ENCODE results near the gene EFNB3. TPM values are rescaled to one million over a fixed set of nuclear protein-coding genes. Genes with fewer than 3 reads are reported as not detected.

The EFNB3 gene
- total RNA-seq, 2 experiments from 2014 or later = not detected

GRCh38 chr17:7701681-7702080, 3.3 kb upstream of the EFNB3 start:
- Mint-ChIP-seq H3K36me3 (ENCODE audit: low read depth) (peaks cover 31% of the 10 kb centered on the region), H3K27ac (no peak overlapping the region), H3K27me3 (peaks cover 26% of the 10 kb centered on the region), H3K4me1 (peaks cover 14% of the 10 kb centered on the region), H3K9me3 (ENCODE audit: low read depth) (no peaks in the 10 kb centered on the region), H3K4me3 (no peak overlapping the region)
- ATAC-seq (no peak), DNase-seq (no peak)
- CTCF ChIA-PET = interaction anchor here (0.5 to 1.6 kb wide), 3 partner anchors 11 to 1882 kb away, joined by 3 to 4 read pairs (median 3); partner anchors contain the start of gene TP53
- intact Hi-C loops (cut with DNase I, micrococcal nuclease) = no loop called here
- POLR2A ChIA-PET = no interaction called here

- ATAC-seq (no peak), DNase-seq (no peak)
- Mint-ChIP-seq H3K9me3 (ENCODE audit: low read depth) (no peaks in the 10 kb centered on the region), H3K27me3 (peaks cover 34% of the 10 kb centered on the region), H3K36me3 (ENCODE audit: low read depth) (peaks cover 26% of the 10 kb centered on the region), H3K27ac (no peak overlapping the region), H3K4me3 (no peak overlapping the region), H3K4me1 (peaks cover 14% of the 10 kb centered on the region)
- intact Hi-C loops (cut with DNase I, micrococcal nuclease) = no loop called here
- ChIA-PET POLR2A (interaction anchor here (0.6 to 1.5 kb wide), 5 partner anchors 15 to 251 kb away, joined by 3 to 7 read pairs (median 4); partner anchors contain the start of gene TP53), CTCF (interaction anchor here (0.5 kb wide), 1 partner anchor 102 kb away, joined by 3 read pairs; no protein-coding TSS in a partner anchor)
Observed at GRCh38 chr17:7702776-7703175, 2.2 kb upstream of the EFNB3 start.

GRCh38 chr17:7703584-7704479, 1.2 kb upstream of the EFNB3 start:
- H3K27me3 Mint-ChIP-seq = peaks cover 40% of the 10 kb centered on the region
- H3K36me3 Mint-ChIP-seq (ENCODE audit: low read depth) = peaks cover 20% of the 10 kb centered on the region
- H3K27ac Mint-ChIP-seq = no peak overlapping the region
- POLR2A ChIA-PET = interaction anchor here (0.6 to 1.5 kb wide), 6 partner anchors 15 to 252 kb away, joined by 3 to 7 read pairs (median 4); partner anchors contain the start of genes TP53 and WRAP53
- H3K4me1 Mint-ChIP-seq = peaks cover 14% of the 10 kb centered on the region
- peak; percentile 53 for ATAC-seq
- H3K9me3 Mint-ChIP-seq (ENCODE audit: low read depth) = no peaks in the 10 kb centered on the region
- H3K4me3 Mint-ChIP-seq = no peak overlapping the region
- peak; percentile 36 for DNase-seq
- intact Hi-C loops (cut with DNase I, micrococcal nuclease) = no loop called here
- CTCF ChIA-PET = interaction anchor here (0.5 to 4.8 kb wide), 2 partner anchors 15 to 101 kb away, joined by 3 to 25 read pairs; partner anchors contain the start of genes TP53 and WRAP53

GRCh38 chr17:7705269-7706255, 560 bp downstream of the EFNB3 start:
- no peak for ATAC-seq
- Mint-ChIP-seq H3K4me3 (no peak overlapping the region), H3K36me3 (ENCODE audit: low read depth) (peaks cover 16% of the 10 kb centered on the region), H3K4me1 (peaks cover 20% of the 10 kb centered on the region), H3K27ac (no peak overlapping the region), H3K27me3 (peaks cover 51% of the 10 kb centered on the region), H3K9me3 (ENCODE audit: low read depth) (no peaks in the 10 kb centered on the region)
- no peak for DNase-seq
- intact Hi-C loops (cut with DNase I, micrococcal nuclease) = no loop called here
- POLR2A ChIA-PET = interaction anchor here (0.8 to 1.4 kb wide), 2 partner anchors 17 to 221 kb away, joined by 4 read pairs; partner anchors contain the start of gene WRAP53
- CTCF ChIA-PET = interaction anchor here (0.6 to 4.8 kb wide), 4 partner anchors 16 to 660 kb away, joined by 3 to 25 read pairs (median 3); partner anchors contain the start of genes ATP1B2, TP53 and WRAP53

GRCh38 chr17:7706631-7707354, 1.8 kb downstream of the EFNB3 start:
- H3K36me3 Mint-ChIP-seq (ENCODE audit: low read depth) = peaks cover 8% of the 10 kb centered on the region
- H3K9me3 Mint-ChIP-seq (ENCODE audit: low read depth) = no peaks in the 10 kb centered on the region
- ATAC-seq (no peak), DNase-seq (no peak)
- H3K4me3 Mint-ChIP-seq = no peak overlapping the region
- H3K4me1 Mint-ChIP-seq = peaks cover 23% of the 10 kb centered on the region
- POLR2A ChIA-PET = interaction anchor here (0.8 kb wide), 1 partner anchor 20 kb away, joined by 6 read pairs; no protein-coding TSS in a partner anchor
- CTCF ChIA-PET = interaction anchor here (0.7 to 4.8 kb wide), 4 partner anchors 18 to 698 kb away, joined by 3 to 25 read pairs (median 3); partner anchors contain the start of genes TP53 and WRAP53
- H3K27ac Mint-ChIP-seq = no peak overlapping the region
- intact Hi-C loops (cut with DNase I, micrococcal nuclease) = no loop called here
- H3K27me3 Mint-ChIP-seq = peaks cover 59% of the 10 kb centered on the region

- H3K27ac Mint-ChIP-seq = no peak overlapping the region
- intact Hi-C loops (cut with DNase I, micrococcal nuclease) = no loop called here
- CTCF ChIA-PET = interaction anchor here (0.7 to 4.8 kb wide), 4 partner anchors 18 to 697 kb away, joined by 3 to 25 read pairs (median 3); partner anchors contain the start of genes TP53 and WRAP53
Observed at GRCh38 chr17:7707446-7707845, 2.4 kb downstream of the EFNB3 start.

GRCh38 chr17:7707858-7708750, 3.1 kb downstream of the EFNB3 start:
- peaks cover 64% of the 10 kb centered on the region for H3K27me3 Mint-ChIP-seq
- H3K9me3 Mint-ChIP-seq (ENCODE audit: low read depth) = no peaks in the 10 kb centered on the region
- H3K4me1 Mint-ChIP-seq = peaks cover 23% of the 10 kb centered on the region
- no peak overlapping the region for H3K4me3 Mint-ChIP-seq
- DNase-seq (no peak), ATAC-seq (no peak)
- no peak overlapping the region for H3K27ac Mint-ChIP-seq
- intact Hi-C loops (cut with DNase I, micrococcal nuclease) = no loop called here
- no peaks in the 10 kb centered on the region for H3K36me3 Mint-ChIP-seq (ENCODE audit: low read depth)
- CTCF ChIA-PET = interaction anchor here (0.8 to 4.8 kb wide), 3 partner anchors 19 to 282 kb away, joined by 3 to 25 read pairs (median 4); partner anchors contain the start of genes TP53 and WRAP53
- POLR2A ChIA-PET = no interaction called here

More at GRCh38 chr17:7707446-7707845, 2.4 kb downstream of the EFNB3 start:
- H3K27me3 Mint-ChIP-seq = peaks cover 59% of the 10 kb centered on the region
- no peak overlapping the region for H3K4me3 Mint-ChIP-seq
- no peak for ATAC-seq
- H3K9me3 Mint-ChIP-seq (ENCODE audit: low read depth) = no peaks in the 10 kb centered on the region
- POLR2A ChIA-PET = interaction anchor here (0.8 kb wide), 1 partner anchor 21 kb away, joined by 6 read pairs; no protein-coding TSS in a partner anchor
- peaks cover 3% of the 10 kb centered on the region for H3K36me3 Mint-ChIP-seq (ENCODE audit: low read depth)
- no peak for DNase-seq
- H3K4me1 Mint-ChIP-seq = peaks cover 23% of the 10 kb centered on the region

GRCh38 chr17:7709031-7709430, 4.0 kb downstream of the EFNB3 start:
- Mint-ChIP-seq H3K9me3 (ENCODE audit: low read depth) (no peaks in the 10 kb centered on the region), H3K4me3 (no peak overlapping the region), H3K27ac (no peak overlapping the region), H3K36me3 (ENCODE audit: low read depth) (no peaks in the 10 kb centered on the region), H3K4me1 (peaks cover 20% of the 10 kb centered on the region), H3K27me3 (peaks cover 64% of the 10 kb centered on the region)
- intact Hi-C loops (cut with DNase I, micrococcal nuclease) = no loop called here
- DNase-seq (no peak), ATAC-seq (no peak)
- POLR2A ChIA-PET = no interaction called here
- CTCF ChIA-PET = interaction anchor here (0.8 kb wide), 1 partner anchor 20 kb away, joined by 4 read pairs; no protein-coding TSS in a partner anchor

- CTCF ChIA-PET = interaction anchor here (0.7 to 0.9 kb wide), 2 partner anchors 11 to 355 kb away, joined by 3 to 4 read pairs; no protein-coding TSS in a partner anchor
- POLR2A ChIA-PET = interaction anchor here (0.7 to 1.4 kb wide), 2 partner anchors 23 to 214 kb away, joined by 3 read pairs; partner anchors contain the start of gene TP53
- H3K4me1 Mint-ChIP-seq = peaks cover 14% of the 10 kb centered on the region
Observed at GRCh38 chr17:7710301-7710700, 5.3 kb downstream of the EFNB3 start.

More at GRCh38 chr17:7710301-7710700, 5.3 kb downstream of the EFNB3 start:
- no peaks in the 10 kb centered on the region for H3K9me3 Mint-ChIP-seq (ENCODE audit: low read depth)
- H3K4me3 Mint-ChIP-seq = no peak overlapping the region
- ATAC-seq (no peak), DNase-seq (no peak)
- no peak overlapping the region for H3K27ac Mint-ChIP-seq
- H3K27me3 Mint-ChIP-seq = peaks cover 62% of the 10 kb centered on the region
- no peaks in the 10 kb centered on the region for H3K36me3 Mint-ChIP-seq (ENCODE audit: low read depth)
- intact Hi-C loops (cut with DNase I, micrococcal nuclease) = no loop called here
